Smooth muscle cell of trachea (primary cell): ENCODE measurements around the gene TUBA4A. TPM values are rescaled to one million over a fixed set of nuclear protein-coding genes. Genes with fewer than 3 reads are reported as not detected.

Source experiments
- total RNA-seq: library from RNA; depleted of rRNA; stranded (reverse); fragments of >200 nt; gene quantifications from 2 replicates; pipeline ENCODE4 v1.2.1, GENCODE V29; 2014

TUBA4A gene
- 50.2 and 55.1 TPM in 2 replicates for total RNA-seq

GRCh38 chr2:219253753-219254589 is at the start of gene TUBA4A:
TSS of gene TUBA4A (minus strand) at chr2:219253918. CDS start at chr2:219253858, 60 bp downstream.

GRCh38 chr2:219279151-219279915 is 25.6 kb upstream of the TUBA4A start, which contains the start of gene DNAJB2:
TSS of gene DNAJB2 (plus strand) at chr2:219279366. CDS start at chr2:219279834, 468 bp downstream.

GRCh38 chr2:219252900-219253752 is 592 bp downstream of the TUBA4A start, which contains the start of gene TUBA4B:
TSS of gene TUBA4B (plus strand) at chr2:219253243. CDS start at chr2:219253408, 165 bp downstream.

GRCh38 chr2:219245148-219245898 is 8.4 kb downstream of the TUBA4A start, which contains the start of the genes GLB1L and STK16:
TSS of gene GLB1L (minus strand) at chr2:219245444. CDS start at chr2:219243573, 1,871 bp downstream.
TSS of gene STK16 (plus strand) at chr2:219245479. CDS start at chr2:219246000, 521 bp downstream.

GRCh38 chr2:219229305-219230058 is 24.2 kb downstream of the TUBA4A start, which contains the start of the genes ANKZF1 and ATG9A:
TSS of gene ANKZF1 (plus strand) at chr2:219229806. CDS start at chr2:219230258, 452 bp downstream.
TSS of gene ATG9A (minus strand) at chr2:219229636. CDS start at chr2:219228024, 1,612 bp downstream.

GRCh38 chr2:219218732-219219701 is 34.7 kb downstream of the TUBA4A start, which contains the start of gene ABCB6:
TSS of gene ABCB6 (minus strand) at chr2:219218958. CDS start at chr2:219218673, 285 bp downstream.

GRCh38 chr2:219206328-219207133 is 47.2 kb downstream of the TUBA4A start, which contains the start of gene ZFAND2B:
TSS of gene ZFAND2B (plus strand) at chr2:219206782. CDS start at chr2:219206988, 206 bp downstream.

Other genes with a start within 250 kb of the TUBA4A start
- under 0.01 TPM in 1 of 2 replicates, not detected in the other for gene CFAP65, start 212.4 kb downstream of the TUBA4A start, total RNA-seq
- under 0.01 TPM in 1 of 2 replicates, not detected in the other for gene IHH, start 193.0 kb downstream of the TUBA4A start, total RNA-seq
- gene NHEJ1, start 93.1 kb downstream of the TUBA4A start, total RNA-seq: 21.1 and 28.3 TPM in 2 replicates
- gene SLC23A3, start 83.9 kb downstream of the TUBA4A start, total RNA-seq: 1.2 and 2.0 TPM in 2 replicates
- gene CNPPD1, start 77.0 kb downstream of the TUBA4A start, total RNA-seq: 22.5 and 35.6 TPM in 2 replicates
- gene RETREG2, start 75.6 kb downstream of the TUBA4A start, total RNA-seq: 82.5 and 128 TPM in 2 replicates
- gene ZFAND2B, start 47.1 kb downstream of the TUBA4A start, total RNA-seq: 24.5 and 25.9 TPM in 2 replicates
- gene ABCB6, start 35.0 kb downstream of the TUBA4A start, total RNA-seq: 35.3 and 57.1 TPM in 2 replicates
- gene ATG9A, start 24.3 kb downstream of the TUBA4A start, total RNA-seq: 34.9 and 49.1 TPM in 2 replicates
- 25.3 and 30.3 TPM in 2 replicates for gene ANKZF1, start 24.1 kb downstream of the TUBA4A start, total RNA-seq
- gene GLB1L, start 8.5 kb downstream of the TUBA4A start, total RNA-seq: 27.6 and 33.6 TPM in 2 replicates
- 33.9 and 51.2 TPM in 2 replicates for gene STK16, start 8.4 kb downstream of the TUBA4A start, total RNA-seq
- 0.17 TPM in 1 of 2 replicates, not detected in the other for gene TUBA4B, start 675 bp downstream of the TUBA4A start, total RNA-seq
- gene DNAJB2, start 25.4 kb upstream of the TUBA4A start, total RNA-seq: 49.0 and 136 TPM in 2 replicates
- gene PTPRN, start 55.5 kb upstream of the TUBA4A start, total RNA-seq: 3.6 and 23.8 TPM in 2 replicates
- gene RESP18, start 78.8 kb upstream of the TUBA4A start, total RNA-seq: not detected in 2 replicates
- 90.3 and 157 TPM in 2 replicates for gene DNPEP, start 134.0 kb upstream of the TUBA4A start, total RNA-seq
- gene DES, start 164.5 kb upstream of the TUBA4A start, total RNA-seq: 1.6 and 6.3 TPM in 2 replicates
- 11.3 and 21.7 TPM in 2 replicates for gene SPEG, start 180.9 kb upstream of the TUBA4A start, total RNA-seq
- 56.4 and 62.4 TPM in 2 replicates for gene GMPPA, start 245.0 kb upstream of the TUBA4A start, total RNA-seq